T-cell (primary cell): Measurements from ENCODE around the gene SF3B5. TPM values are rescaled to one million over a fixed set of nuclear protein-coding genes. Genes with fewer than 3 reads are reported as not detected.

Experiments used
- ATAC-seq, 4 experiments: fragments of 200-7000 bp in 3 of 4; fragments of 150-1000 bp in 1 of 4; cut with Tn5 transposase; replicated peaks in 1 of 4; 1 replicate in 3 of 4; 2 replicates in 1 of 4; pipeline ENCODE4 v1.10.0; 2021; ENCODE audit warnings: moderate library complexity in 3 of 4, mild to moderate bottlenecking in 2 of 4, moderate number of reproducible peaks in 1 of 4
- CTCF ChIA-PET, 2 donors: fragments of 300-600 bp; sonication (Branson Sonifier 250); formaldehyde crosslinking; loops; one replicate each; lab custom pipeline; 2022; ENCODE audit warnings: antibody characterized with exemption in 2 of 2; lab: Charles Lee
- POLR2A ChIA-PET, 2 donors: fragments of 300-600 bp; sonication (Branson Sonifier 250); formaldehyde crosslinking; loops; one replicate each; lab custom pipeline; 2022; ENCODE audit warnings: antibody characterized with exemption in 2 of 2; lab: Charles Lee
- DNase-seq, 35 experiments: peaks; one replicate each; pipeline versions ENCODE4 v3.0.0 to v3.0.0-alpha.2; 2013 to 2023
- H3K27ac ChIP-seq: one replicate; pipeline ENCODE4 v1.5.1; 2013; ENCODE audit warnings: low read length
- H3K27me3 ChIP-seq, 2 experiments: replicated peaks in 1 of 2; 1 replicate in 1 of 2; 2 replicates in 1 of 2; pipeline versions ENCODE4 v1.6.1 to v1.7.0; 2013; ENCODE audit warnings: low read length in 1 of 2, mixed read lengths in 1 of 2; ENCODE audit not compliant: control insufficient read depth in 2 of 2, insufficient read depth in 2 of 2; ENCODE audit errors: extremely low read depth in 1 of 2
- H3K36me3 ChIP-seq, 2 donors: 1 replicate in 1 of 2; 2 replicates in 1 of 2; pipeline versions ENCODE4 v1.6.1 to v1.7.0; 2013; ENCODE audit warnings: low read length in 1 of 2; ENCODE audit not compliant: control insufficient read depth in 2 of 2, insufficient read depth in 1 of 2; ENCODE audit errors: extremely low read depth in 1 of 2
- H3K4me1 ChIP-seq, 2 experiments: 1 replicate in 1 of 2; 2 replicates in 1 of 2; pipeline versions ENCODE4 v1.6.1 to v1.7.0; 2013; ENCODE audit warnings: low read length in 2 of 2, mixed read lengths in 1 of 2; ENCODE audit not compliant: insufficient read depth in 2 of 2, control insufficient read depth in 1 of 2; ENCODE audit errors: extremely low read depth in 1 of 2
- H3K4me3 ChIP-seq, 2 donors: 1 replicate in 1 of 2; 2 replicates in 1 of 2; pipeline versions ENCODE4 v1.5.1 to v1.7.0; 2013; ENCODE audit warnings: mild to moderate bottlenecking in 2 of 2, low read length in 1 of 2, moderate library complexity in 1 of 2; ENCODE audit not compliant: control insufficient read depth in 1 of 2; ENCODE audit errors: extremely low read depth in 1 of 2
- H3K9me3 ChIP-seq: 2 replicates; pipeline ENCODE4 v1.7.0; 2013
- H3K27ac Mint-ChIP-seq, 2 donors: one replicate each; pipeline ENCODE4 v1.8.0; 2020 to 2021; ENCODE audit warnings: mild to moderate bottlenecking in 2 of 2, mixed read lengths in 2 of 2
- H3K27me3 Mint-ChIP-seq, 2 donors: one replicate each; pipeline ENCODE4 v1.8.0; 2021 to 2022; ENCODE audit warnings: mixed read lengths in 2 of 2
- H3K36me3 Mint-ChIP-seq: one replicate; pipeline ENCODE4 v1.8.0; 2021; ENCODE audit warnings: mixed read lengths
- H3K4me1 Mint-ChIP-seq, 3 donors: one replicate each; pipeline ENCODE4 v1.8.0; 2020 to 2022; ENCODE audit warnings: mixed read lengths in 3 of 3, mild to moderate bottlenecking in 1 of 3
- H3K4me3 Mint-ChIP-seq, 3 donors: one replicate each; pipeline ENCODE4 v1.8.0; 2020 to 2022; ENCODE audit warnings: mild to moderate bottlenecking in 3 of 3, mixed read lengths in 3 of 3, moderate library complexity in 3 of 3
- H3K9me3 Mint-ChIP-seq, 3 donors: one replicate each; pipeline ENCODE4 v1.8.0; 2020 to 2022; ENCODE audit warnings: mixed read lengths in 3 of 3
- WGBS: methylation state at CpG from one replicate; pipeline ENCODE4 v1.1.5; 2013; ENCODE audit warnings: missing lambda C conversion rate; ENCODE audit not compliant: insufficient coverage; 5-methylcytosine and 5-hydroxymethylcytosine counted together
- total RNA-seq, 35 experiments: library from RNA in 6 of 35; stranded (reverse) in 6 of 35; fragments of 120-200 nt in 1 of 35; gene quantifications; one replicate each; pipeline versions ENCODE4 v1.2.1 to v1.2.4 and lab custom pipeline; 2013 to 2026

The SF3B5 gene
- total RNA-seq, 5 donors from 2014 or later (not counting 1 experiment from before 2014, with no cell fraction given) = 111 to 125 (median 115) TPM

- DNase-seq = no peak
- whole genome bisulfite sequencing = no CpG with 5 or more reads among the region's 1 CpG
- Mint-ChIP-seq H3K4me1 (no peaks in the 10 kb centered on the region), H3K9me3 (no peaks in the 10 kb centered on the region), H3K27me3 (no peaks in the 10 kb centered on the region), H3K27ac (no peak overlapping the region), H3K4me3 (no peak overlapping the region), H3K36me3 (no peaks in the 10 kb centered on the region)
- no peaks in the 10 kb centered on the region for H3K36me3 ChIP-seq
- H3K27me3 ChIP-seq = no peaks in the 10 kb centered on the region
- CTCF ChIA-PET = interaction anchor here in 1 of 2 donors (0.5 kb wide), 1 partner anchor 391 kb away, joined by 6 read pairs; no protein-coding TSS in a partner anchor
- H3K4me3 ChIP-seq = no peak overlapping the region
- H3K4me1 ChIP-seq = no peaks in the 10 kb centered on the region
- POLR2A ChIA-PET = no interaction called here
- no peaks in the 10 kb centered on the region for H3K9me3 ChIP-seq
- no peak overlapping the region for H3K27ac ChIP-seq
- no peak for ATAC-seq
Observed at GRCh38 chr6:144075875-144076274, 19.5 kb downstream of the SF3B5 start.

- Histone ChIP-seq H3K27ac (no peak overlapping the region), H3K9me3 (no peaks in the 10 kb centered on the region), H3K4me1 (no peaks in the 10 kb centered on the region), H3K27me3 (no peaks in the 10 kb centered on the region), H3K4me3 (no peak overlapping the region), H3K36me3 (no peaks in the 10 kb centered on the region)
- Mint-ChIP-seq H3K4me1 (no peaks in the 10 kb centered on the region), H3K27ac (no peak overlapping the region), H3K9me3 (no peaks in the 10 kb centered on the region), H3K27me3 (no peaks in the 10 kb centered on the region), H3K36me3 (no peaks in the 10 kb centered on the region), H3K4me3 (no peak overlapping the region)
- WGBS = 44% methylated on average over 2 of the region's 3 CpGs
- ChIA-PET POLR2A (no interaction called here), CTCF (interaction anchor here in 1 of 2 donors (0.6 kb wide), 1 partner anchor 137 kb away, joined by 3 read pairs; no protein-coding TSS in a partner anchor)
- DNase-seq = no peak
- no peak for ATAC-seq
Observed at GRCh38 chr6:144075187-144075586, 20.2 kb downstream of the SF3B5 start.

DNA sequence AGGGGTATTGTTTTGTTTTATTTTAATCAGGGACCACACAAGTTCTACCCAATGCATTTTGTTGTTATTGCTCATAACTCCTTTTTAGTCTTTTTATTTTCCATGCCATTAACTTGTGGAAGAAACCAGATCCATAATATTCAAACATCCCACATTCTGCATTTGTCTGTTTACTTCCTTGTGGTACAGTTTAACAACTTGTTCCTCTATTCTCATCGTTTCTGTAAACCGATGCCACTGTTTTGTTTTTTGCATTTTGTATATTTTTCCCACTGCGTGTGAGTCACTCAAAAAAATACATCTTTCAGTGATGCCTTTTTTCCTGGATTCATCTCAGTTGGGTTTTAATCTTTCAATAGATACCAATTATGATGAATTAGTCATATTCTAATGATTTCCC lies 22.3 kb downstream of the SF3B5 start:
- H3K9me3 Mint-ChIP-seq = no peaks in the 10 kb centered on the region
- CTCF ChIA-PET = no interaction called here
- ATAC-seq = no peak
- POLR2A ChIA-PET = no interaction called here
- H3K36me3 Mint-ChIP-seq = no peaks in the 10 kb centered on the region
- H3K4me1 ChIP-seq = no peaks in the 10 kb centered on the region
- DNase-seq = no peak
- H3K4me3 Mint-ChIP-seq = no peak overlapping the region
- no peaks in the 10 kb centered on the region for H3K27me3 Mint-ChIP-seq
- no peaks in the 10 kb centered on the region for H3K9me3 ChIP-seq
- WGBS = 0% methylated on average over 1 of the region's 3 CpGs
- H3K27ac ChIP-seq = no peak overlapping the region
- H3K27me3 ChIP-seq = no peaks in the 10 kb centered on the region
- H3K4me1 Mint-ChIP-seq = no peaks in the 10 kb centered on the region
- H3K4me3 ChIP-seq = no peak overlapping the region
- H3K27ac Mint-ChIP-seq = no peak overlapping the region
- H3K36me3 ChIP-seq = no peaks in the 10 kb centered on the region

DNA sequence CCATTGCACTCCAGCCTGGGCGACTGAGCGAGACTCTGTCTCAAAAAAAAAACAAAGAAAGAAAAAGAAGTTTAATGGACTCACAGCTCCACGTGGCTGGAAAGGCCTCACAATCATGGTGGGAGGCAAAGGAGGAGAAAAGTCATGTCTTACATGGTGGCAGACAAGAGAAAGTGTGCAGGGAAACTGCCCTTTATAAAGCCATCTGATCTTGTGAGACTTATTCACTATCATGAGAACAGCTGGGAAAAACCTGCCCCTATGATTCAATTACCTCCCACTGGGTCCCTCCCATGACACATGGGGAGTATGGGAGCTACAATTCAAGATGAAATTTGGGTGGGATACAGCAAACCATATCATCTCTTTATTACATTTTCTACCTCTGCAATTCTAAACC lies 25.9 kb downstream of the SF3B5 start:
- no peak overlapping the region for H3K4me3 ChIP-seq
- WGBS = no CpG with 5 or more reads among the region's 3 CpGs
- Mint-ChIP-seq H3K36me3 (no peaks in the 10 kb centered on the region), H3K4me3 (no peak overlapping the region), H3K27me3 (no peaks in the 10 kb centered on the region), H3K4me1 (peaks cover 21 to 24% (median 21%) of the 10 kb centered on the region in 3 donors), H3K9me3 (no peaks in the 10 kb centered on the region), H3K27ac (no peak overlapping the region)
- no peak for DNase-seq
- ChIA-PET CTCF (no interaction called here), POLR2A (no interaction called here)
- no peaks in the 10 kb centered on the region for H3K27me3 ChIP-seq
- no peaks in the 10 kb centered on the region for H3K36me3 ChIP-seq
- no peak overlapping the region for H3K27ac ChIP-seq
- H3K4me1 ChIP-seq = peaks cover 0 to 6% of the 10 kb centered on the region in 2 experiments
- ATAC-seq = no peak
- H3K9me3 ChIP-seq = no peaks in the 10 kb centered on the region

DNA sequence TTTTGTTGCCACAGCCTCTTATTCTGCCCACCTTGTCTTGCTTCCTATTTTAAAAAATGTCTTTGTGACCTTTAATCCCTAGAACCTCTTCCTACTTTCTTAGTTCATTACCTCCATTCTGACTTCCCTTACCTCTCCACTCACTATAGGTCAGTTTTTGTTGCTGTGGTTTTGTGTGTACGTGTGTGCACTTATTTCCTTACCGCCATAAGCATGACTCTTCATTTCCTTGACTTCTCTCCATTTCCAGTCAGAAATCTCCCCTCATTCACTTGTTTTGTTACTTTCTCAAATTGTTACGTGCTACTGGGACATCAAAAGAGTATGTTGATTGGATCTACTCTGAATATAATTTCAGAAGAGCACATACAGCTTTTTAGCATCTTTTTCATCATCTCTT lies 26.6 kb downstream of the SF3B5 start:
- no peak overlapping the region for H3K27ac Mint-ChIP-seq
- Histone ChIP-seq H3K4me3 (no peak overlapping the region), H3K4me1 (peaks cover 0 to 6% of the 10 kb centered on the region in 2 experiments), H3K27ac (no peak overlapping the region), H3K36me3 (no peaks in the 10 kb centered on the region), H3K27me3 (no peaks in the 10 kb centered on the region), H3K9me3 (no peaks in the 10 kb centered on the region)
- peaks cover 21 to 25% (median 21%) of the 10 kb centered on the region in 3 donors for H3K4me1 Mint-ChIP-seq
- no CpG with 5 or more reads among the region's 3 CpGs for WGBS
- no peaks in the 10 kb centered on the region for H3K9me3 Mint-ChIP-seq
- ATAC-seq = no peak
- ChIA-PET CTCF (no interaction called here), POLR2A (no interaction called here)
- no peak for DNase-seq
- no peak overlapping the region for H3K4me3 Mint-ChIP-seq
- no peaks in the 10 kb centered on the region for H3K27me3 Mint-ChIP-seq
- no peaks in the 10 kb centered on the region for H3K36me3 Mint-ChIP-seq

DNA sequence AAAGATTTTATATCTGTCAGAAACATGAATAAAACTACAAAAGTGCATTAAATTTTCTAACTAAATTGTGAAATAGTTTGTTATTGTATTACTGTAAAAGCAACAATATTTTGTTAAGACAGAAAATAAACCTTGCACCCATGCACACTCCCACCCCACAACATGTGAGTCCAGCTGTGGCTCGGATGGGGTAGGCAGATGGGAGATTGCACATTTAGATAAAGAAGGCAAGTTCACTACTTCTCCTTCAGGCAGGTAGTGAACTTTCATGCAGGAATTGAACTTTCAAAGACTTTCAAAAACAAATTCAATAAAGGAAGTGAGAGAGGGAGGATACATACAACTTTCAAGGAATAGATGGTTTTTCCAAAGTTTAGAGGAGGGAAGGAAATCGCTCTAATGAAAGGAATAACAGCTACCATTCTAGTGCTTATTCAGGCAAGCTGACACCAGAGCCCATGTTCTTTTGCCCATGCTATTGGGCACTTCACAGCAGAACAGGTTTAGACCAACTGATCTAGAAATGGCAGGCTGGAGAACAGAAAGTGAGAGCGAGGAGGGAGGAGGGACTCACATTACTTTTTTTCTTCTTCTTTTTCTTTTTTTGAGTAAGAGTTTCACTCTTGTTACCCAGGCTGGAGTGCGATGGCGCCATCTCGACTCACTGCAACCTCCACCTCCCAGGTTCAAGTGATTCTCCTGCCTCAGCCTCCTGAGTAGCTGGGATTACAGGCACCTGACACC lies 28.5 kb downstream of the SF3B5 start:
- Mint-ChIP-seq H3K27ac (peak overlapping the region; percentile 12 to 42), H3K4me3 (no peak overlapping the region), H3K9me3 (no peaks in the 10 kb centered on the region), H3K4me1 (peaks cover 35 to 38% (median 36%) of the 10 kb centered on the region in 3 donors), H3K36me3 (no peaks in the 10 kb centered on the region), H3K27me3 (no peaks in the 10 kb centered on the region)
- Histone ChIP-seq H3K4me3 (no peak overlapping the region), H3K27me3 (no peaks in the 10 kb centered on the region), H3K4me1 (peaks cover 11 to 16% of the 10 kb centered on the region in 2 experiments), H3K36me3 (no peaks in the 10 kb centered on the region), H3K9me3 (no peaks in the 10 kb centered on the region), H3K27ac (no peak overlapping the region)
- CTCF ChIA-PET = no interaction called here
- ATAC-seq (no peak), DNase-seq (no peak)
- POLR2A ChIA-PET = interaction anchor here (0.6 to 0.9 kb wide), 3 partner anchors 22 to 1461 kb away, joined by 6 to 12 read pairs (median 7); no protein-coding TSS in a partner anchor
- 100% methylated on average over 1 of the region's 6 CpGs for WGBS
